Kidney glomerular epithelial cell (primary cell): Measurements from ENCODE around the gene MCAT.
"Not testable (repeated sequence)": the region's sequence is repeated elsewhere in the genome, so short reads cannot be mapped to it uniquely, and the experiment has no call there.

Experiments
- DNase-seq: peaks from one replicate; lab custom pipeline; 2025; lab: John Stamatoyannopoulos, UW

The MCAT gene

GRCh38 chr22:43154887-43155536 is 11.8 kb upstream of the MCAT start:
- DNase-seq, result no peak

GRCh38 chr22:43153899-43154298 is 10.7 kb upstream of the MCAT start:
- DNase-seq, result no peak

- DNase-seq, result peak; percentile 41
These were observed 9.3 kb upstream of the MCAT start for GRCh38 chr22:43152357-43153071.

- no peak for DNase-seq
These were observed 8.8 kb upstream of the MCAT start for GRCh38 chr22:43152003-43152356.

- DNase-seq, result peak; percentile 18
These were observed 8.2 kb upstream of the MCAT start, which contains the start of gene TSPO for GRCh38 chr22:43151251-43152002. Gene TSPO (plus strand): TSS chr22:43151559. CDS start chr22:43159239, 7,680 bp downstream.

GRCh38 chr22:43150731-43151206 is 7.6 kb upstream of the MCAT start:
- DNase-seq, result no peak

GRCh38 chr22:43148581-43148980 is 5.4 kb upstream of the MCAT start:
- DNase-seq, result no peak

- DNase-seq, result no peak
These were observed 4.6 kb upstream of the MCAT start for GRCh38 chr22:43147821-43148220.

GRCh38 chr22:43146332-43146731 is 3.1 kb upstream of the MCAT start:
- DNase-seq, result not testable (repeated sequence)

- not testable (repeated sequence) for DNase-seq
These were observed 2.2 kb upstream of the MCAT start for GRCh38 chr22:43145371-43145770.

GRCh38 chr22:43144949-43145348 is 1.8 kb upstream of the MCAT start:
- DNase-seq, result no peak

GRCh38 chr22:43136801-43137200 is 6.4 kb downstream of the MCAT start:
- DNase-seq, result no peak

GRCh38 chr22:43136255-43136654 is 6.9 kb downstream of the MCAT start:
- DNase-seq, result no peak

- DNase-seq, result no peak
These were observed 7.6 kb downstream of the MCAT start for GRCh38 chr22:43135565-43135964.

- DNase-seq, result no peak
These were observed 8.6 kb downstream of the MCAT start for GRCh38 chr22:43134553-43134952.

- no peak for DNase-seq
These were observed 9.8 kb downstream of the MCAT start for GRCh38 chr22:43133401-43133800.

- DNase-seq, result no peak
These were observed 11.3 kb downstream of the MCAT start for GRCh38 chr22:43131773-43132501.

- DNase-seq, result no peak
These were observed 13.5 kb downstream of the MCAT start for GRCh38 chr22:43129426-43130425.

- DNase-seq, result no peak
These were observed 14.2 kb downstream of the MCAT start for GRCh38 chr22:43128928-43129424.

GRCh38 chr22:43128116-43128515 is 15.1 kb downstream of the MCAT start:
- no peak for DNase-seq
